Hematopoietic multipotent progenitor cell treated with erythropoietin and hydrocortisone succinate and interleukin-3 and kit ligand, for 4 days (in vitro differentiated cells): ENCODE results near the gene ADCK1.
A peak's percentile ranks its signal among the peaks of the same experiment; 100 is the strongest.

Experiments used
- DNase-seq: peaks from one replicate; pipeline ENCODE4 v3.0.0-alpha.2; 2015

The ADCK1 gene

DNA sequence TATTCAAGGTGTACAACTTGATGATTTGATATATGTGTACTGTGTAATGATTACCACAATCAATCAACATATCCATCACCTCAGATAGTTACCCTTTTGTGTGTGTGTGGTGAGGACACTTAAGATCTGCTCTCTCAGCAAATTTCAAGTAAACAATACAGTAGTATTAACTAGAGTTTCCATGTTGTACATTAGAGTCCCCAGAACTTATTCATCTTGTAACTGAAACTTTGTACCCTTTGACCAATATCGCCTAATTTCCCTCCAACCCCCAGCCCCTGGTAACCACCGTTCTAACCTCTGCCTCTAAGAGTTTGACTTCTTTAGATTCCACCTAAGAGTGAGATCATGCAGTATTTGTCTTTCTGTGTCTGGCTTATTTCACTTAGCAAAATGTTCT lies 12.1 kb downstream of the ADCK1 start:
- DNase-seq: no peak

DNA sequence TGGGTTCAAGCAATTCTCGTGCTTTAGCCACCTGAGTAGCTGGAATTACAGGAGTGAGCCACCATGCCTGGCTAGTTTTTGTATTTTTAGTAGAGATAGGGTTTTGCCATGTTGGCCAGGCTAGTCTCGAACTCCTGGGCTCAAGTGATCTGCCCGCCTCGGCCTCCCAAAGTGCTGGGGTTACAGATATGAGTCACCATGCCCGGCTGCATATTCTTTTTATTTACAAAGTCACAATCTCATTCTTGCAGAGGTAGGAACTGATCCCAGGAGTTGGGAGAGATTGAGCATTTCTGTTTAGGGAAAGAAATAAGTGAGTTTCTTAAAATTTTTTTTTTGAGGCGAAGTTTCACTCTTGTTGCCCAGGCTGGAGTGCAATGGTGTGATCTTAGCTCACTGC lies 12.8 kb downstream of the ADCK1 start:
- peak; percentile 41 for DNase-seq

DNA sequence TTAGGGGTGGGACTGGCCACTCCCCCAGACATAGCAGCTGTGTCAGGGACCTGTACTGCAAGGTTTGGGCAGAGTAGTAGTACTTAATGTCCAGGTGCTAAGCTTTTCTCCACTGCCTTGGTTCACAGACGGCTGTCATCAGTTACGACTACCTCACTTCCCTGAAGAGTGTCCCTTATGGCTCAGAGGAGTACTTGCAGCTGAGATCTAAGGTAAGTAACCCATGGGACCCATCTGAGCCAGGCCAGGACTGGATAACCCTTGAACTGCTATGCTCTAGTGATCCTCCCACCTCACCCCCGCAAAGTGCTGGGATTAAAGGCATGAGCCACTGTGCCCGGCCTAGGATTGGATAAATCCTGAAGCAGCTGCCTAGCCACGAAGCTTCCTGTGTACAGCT lies 22.4 kb downstream of the ADCK1 start:
- no peak for DNase-seq

DNA sequence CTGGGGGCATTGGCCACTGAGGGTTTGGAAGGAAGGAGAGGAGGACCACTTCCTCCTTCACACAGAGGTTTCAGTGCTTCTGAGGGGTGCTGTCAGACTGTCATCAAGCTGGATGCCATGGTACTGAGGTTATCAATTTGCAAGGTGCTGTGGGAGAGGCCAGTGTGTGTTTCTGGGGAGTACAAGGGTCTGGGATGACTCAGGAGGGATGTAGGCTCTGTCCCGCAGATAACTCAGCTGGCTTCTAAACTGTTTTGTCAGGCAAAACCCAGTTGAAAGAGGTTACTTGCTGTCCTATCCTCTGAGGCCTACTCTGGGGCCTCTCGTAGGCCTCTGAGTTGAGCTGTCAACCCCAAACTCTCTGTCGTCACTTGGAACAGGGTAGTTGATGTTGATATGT lies 22.8 kb downstream of the ADCK1 start:
- DNase-seq: no peak

DNA sequence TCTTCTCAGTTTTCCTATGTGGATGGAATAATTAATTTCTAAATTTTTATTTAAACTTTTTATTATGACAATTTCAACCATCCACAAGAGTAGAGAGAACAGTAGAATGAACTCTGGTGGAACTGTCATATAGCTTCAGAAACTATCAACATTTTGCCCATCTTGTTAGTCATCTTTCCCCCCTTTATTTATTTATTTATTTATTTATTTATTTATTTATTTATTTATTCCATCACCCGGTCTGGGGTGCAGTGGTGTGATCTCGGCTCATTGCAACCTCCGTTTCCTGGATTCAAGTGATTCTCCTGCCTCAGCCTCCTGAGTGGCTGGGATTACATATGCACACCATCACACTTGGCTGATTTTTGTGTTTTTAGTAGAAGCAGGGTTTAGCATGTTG lies 23.5 kb downstream of the ADCK1 start:
- no peak for DNase-seq

DNA sequence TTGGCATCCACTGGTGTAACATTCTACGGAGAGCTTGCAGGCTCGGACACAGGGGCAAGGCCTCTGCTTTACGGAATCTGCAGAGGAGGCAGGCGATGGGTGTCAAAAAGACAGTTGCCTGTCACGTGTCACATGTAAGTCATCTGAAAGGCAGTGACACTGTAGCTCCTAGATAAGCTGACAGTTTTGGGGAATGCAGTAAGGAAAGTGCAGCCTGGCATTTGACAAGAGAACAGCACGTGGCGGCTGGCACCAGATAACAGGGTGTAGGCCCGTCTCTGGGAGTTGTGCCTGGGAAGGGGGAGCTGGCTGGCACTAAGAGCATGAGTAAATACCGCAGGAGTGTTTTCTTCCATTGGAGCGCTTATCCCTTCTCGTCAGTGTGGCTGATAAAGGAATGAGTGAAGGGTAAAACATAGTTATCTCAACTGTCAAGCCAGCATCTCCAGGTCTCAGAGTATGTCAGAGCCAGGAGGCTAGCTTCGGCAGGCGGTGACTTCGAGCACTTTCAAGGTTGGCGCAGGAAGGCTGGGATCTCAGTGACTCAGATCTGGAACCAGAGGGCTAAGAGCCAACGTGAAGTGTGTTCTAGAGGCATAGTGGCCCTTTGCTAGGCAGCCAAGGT lies 26.1 kb downstream of the ADCK1 start:
- DNase-seq: peak; percentile 92

DNA sequence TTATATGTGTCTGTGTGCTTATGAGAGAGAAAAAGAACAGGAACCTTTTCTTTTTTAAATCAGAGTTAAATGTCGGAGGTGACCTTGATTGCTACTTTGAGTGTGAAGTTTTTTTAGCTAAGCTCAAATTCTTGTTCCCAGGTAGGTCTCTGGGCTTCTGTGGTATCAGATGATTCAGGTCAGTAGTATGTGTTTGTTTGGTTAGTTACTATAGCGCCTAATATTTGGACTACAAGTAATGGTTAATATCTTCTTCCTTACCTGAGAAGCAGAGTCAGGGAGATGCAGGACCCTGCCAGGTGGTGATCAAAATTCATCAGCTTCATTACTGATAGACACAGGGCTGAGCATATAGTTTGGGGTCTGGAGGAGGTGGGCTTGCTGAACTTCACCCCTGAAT lies 30.8 kb downstream of the ADCK1 start:
- DNase-seq: no peak

DNA sequence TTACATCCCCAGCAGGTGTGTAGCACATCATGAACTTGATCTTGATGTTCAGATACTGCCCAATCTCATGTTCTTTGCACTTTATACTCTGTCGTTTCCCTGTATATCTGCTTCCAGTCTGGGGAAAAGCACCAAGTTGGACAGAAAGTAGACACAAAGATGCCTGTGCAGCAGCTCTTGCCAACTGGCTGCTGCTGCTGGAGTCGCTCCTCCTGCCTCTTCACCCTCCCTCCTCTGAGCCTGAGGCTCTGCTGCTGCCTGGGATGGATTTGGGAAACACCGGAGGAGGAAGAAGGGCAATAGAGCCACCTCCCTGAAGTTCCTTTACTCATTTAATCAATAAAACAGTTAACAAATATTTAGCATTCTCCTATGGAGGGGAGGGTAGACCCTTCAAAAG lies 32.4 kb downstream of the ADCK1 start:
- DNase-seq: no peak

DNA sequence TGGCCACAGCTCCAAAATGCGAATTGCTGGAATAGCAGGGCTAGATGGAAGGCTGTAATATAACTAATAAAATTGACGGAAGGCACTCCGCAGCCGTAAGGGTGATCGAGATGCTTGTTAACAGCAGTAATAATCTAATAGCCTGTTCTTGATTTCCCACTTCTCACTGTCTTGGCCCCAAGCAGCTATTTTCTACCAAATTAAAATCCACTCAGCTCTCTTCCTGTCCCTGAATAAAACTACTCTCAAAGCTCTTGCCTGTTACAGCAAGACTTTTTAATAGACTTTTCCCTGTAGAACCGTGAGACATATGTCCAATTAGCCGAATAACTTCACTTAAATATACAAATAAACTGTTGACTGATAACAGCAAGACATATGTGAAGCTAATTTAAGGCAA lies 38.0 kb downstream of the ADCK1 start:
- DNase-seq: no peak

DNA sequence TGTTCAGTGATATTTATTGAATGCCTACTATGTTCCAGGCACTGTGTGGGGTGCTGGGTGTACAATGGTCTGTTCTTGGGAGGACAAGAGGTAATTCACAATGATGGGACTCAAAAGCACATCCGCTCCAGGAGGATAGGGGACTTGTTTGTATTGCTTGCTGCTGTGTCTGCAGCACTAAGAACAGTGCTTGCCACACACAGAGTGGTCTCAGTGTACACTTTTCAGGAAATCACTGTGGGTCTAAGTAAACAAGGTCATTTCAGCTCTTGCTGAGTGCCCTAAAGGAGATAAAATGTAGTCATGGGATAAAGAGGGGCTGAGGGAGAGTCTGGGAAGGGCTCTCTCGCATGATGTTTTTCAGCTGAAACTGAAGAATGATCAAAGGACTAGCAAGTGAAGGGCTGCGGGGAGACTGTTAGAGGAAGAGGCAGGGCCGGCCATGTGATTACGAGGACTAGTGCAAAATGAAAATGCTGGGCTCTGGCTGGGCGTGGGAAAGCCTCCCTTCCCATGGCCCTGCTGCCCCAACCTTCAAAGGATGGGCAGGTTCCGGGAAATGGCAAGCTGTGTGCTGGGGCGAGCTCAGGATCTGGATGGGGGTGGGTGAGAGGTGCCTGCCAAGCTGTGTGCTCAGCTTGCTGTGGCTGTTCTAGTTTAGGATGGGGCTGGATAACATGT lies 39.1 kb downstream of the ADCK1 start:
- DNase-seq: no peak

DNA sequence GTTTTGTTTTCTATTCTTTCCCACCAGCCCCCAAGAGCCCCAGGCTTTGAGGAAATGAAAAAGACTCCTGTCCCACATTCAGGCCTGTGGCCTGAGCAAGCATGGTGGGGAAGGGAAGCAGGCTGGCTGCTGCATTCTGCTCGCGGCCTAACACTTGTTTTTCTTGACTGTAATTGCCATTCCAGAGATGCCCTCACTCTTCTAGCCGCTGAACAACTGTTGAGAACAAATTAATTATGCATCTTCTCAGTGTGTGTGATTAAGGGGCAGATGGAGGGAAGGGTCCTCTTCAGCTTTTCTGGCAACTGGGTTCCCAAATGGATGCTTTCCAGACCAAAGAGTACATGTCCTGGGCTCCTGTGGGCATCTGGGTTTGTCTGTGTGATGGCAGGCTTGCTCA lies 43.3 kb downstream of the ADCK1 start:
- no peak for DNase-seq

DNA sequence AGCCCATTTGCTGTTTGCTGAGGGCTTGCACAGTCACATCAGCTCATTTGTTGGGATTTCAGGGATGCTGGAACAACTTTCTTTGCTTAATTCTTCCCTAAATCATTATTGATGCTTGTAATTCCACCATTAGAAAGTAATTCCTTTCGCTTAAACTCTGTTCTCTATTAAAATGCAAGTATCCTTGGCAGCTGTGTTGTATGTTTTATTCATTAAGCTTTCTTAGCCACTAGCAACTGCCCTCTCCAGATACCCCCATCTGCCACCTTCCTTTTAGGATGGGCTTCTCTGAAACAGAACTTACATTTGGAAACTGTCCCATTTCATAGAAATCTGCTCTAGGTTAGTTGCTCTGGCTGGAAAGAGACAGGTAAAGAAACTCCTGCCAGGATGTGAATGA lies 43.7 kb downstream of the ADCK1 start:
- DNase-seq: no peak

DNA sequence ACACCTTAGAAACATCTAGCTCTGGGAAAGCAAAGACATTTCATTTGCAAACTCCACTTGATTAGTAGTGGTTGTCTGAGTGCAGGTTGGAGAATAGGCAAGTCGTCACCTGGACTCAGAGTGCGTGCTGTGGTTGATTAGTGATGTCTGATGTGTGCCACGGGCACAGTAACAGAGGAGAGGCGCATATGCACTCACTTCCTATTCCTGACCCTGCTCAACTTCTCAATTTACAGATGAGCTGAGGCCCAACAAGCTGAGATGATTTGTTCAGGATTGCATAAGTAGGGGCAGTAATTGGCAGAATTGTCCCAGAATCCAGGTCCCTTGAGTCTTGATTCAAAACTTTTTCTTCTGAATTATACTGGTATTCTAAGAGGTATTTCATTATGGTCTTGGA lies 44.9 kb downstream of the ADCK1 start:
- DNase-seq: peak; percentile 32

DNA sequence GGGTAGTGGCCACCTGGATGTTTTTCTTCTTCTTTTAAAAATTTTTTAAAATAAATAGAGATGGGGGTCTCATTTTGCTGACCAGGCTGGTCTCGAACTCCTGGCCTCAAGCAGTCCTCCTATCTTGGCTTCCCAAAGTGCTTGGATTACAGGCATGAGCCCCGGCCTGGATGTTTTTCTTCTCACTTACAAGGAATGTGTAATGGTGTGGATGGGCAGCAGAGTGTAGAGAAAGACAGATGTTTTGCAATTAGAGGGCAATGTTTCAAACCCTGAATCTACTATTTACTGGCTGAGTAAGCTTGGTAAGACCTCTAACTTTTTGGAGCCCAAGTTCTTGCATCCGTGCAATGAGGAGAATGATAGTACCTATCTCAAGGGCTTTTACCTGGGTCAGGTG lies 48.1 kb downstream of the ADCK1 start:
- no peak for DNase-seq

DNA sequence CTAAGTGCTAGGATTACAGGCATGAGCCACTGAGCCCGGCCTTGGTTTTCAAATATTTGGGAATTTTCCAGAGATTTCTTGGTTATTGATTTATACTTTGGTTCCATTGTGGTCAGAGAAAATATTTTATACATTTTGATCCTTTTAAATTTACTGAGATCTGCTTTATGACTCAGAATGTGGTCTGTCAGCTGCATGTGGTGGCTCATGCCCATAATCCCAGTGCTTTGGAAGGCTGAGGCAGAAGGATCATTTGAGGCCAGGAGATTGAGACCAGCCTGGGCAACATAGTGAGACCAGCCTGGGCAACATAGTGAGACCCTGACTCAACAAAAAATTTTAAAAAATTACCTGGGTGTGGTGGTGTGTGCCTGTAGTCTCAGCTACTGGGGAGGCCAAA lies 49.8 kb downstream of the ADCK1 start:
- no peak for DNase-seq

DNA sequence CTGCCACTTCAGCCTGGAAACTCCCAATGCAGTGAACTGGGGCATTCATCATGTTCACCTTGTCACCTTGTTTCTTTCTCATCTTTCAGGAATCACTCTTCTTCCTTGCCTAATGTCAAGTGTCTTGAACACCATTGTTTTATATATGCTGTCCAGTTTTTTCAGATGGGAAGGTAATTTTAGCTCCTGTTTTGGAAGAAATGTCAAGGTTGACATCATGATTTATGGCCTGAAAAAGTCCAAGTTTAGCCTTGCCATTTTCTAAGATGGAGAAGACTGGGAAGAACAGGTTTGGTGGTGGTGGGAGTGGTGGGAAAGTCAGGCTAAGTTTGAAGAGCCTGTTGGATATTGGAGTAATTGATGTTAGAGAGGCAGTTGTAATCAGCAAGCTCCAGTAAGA lies 54.0 kb downstream of the ADCK1 start:
- no peak for DNase-seq

DNA sequence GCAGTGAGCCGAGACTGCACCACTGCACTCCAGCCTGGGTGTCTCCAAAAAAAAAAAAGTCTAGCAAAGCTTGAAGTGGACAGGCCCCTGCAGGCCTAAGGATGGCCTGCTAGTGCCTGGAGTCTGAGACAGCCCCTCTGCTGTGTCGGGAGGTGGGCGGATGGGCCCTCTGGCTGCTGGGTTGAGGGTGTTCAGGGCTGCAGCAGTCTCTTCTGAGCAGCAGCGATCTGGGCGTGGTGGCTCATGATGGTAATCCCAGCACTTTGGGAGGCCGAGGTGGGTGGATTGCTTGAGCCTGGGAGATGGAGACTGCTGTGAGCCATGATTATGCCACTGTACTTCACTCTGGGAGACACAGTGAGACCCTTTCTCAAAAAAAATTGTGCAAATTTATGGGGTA lies 57.0 kb downstream of the ADCK1 start:
- DNase-seq: no peak

DNA sequence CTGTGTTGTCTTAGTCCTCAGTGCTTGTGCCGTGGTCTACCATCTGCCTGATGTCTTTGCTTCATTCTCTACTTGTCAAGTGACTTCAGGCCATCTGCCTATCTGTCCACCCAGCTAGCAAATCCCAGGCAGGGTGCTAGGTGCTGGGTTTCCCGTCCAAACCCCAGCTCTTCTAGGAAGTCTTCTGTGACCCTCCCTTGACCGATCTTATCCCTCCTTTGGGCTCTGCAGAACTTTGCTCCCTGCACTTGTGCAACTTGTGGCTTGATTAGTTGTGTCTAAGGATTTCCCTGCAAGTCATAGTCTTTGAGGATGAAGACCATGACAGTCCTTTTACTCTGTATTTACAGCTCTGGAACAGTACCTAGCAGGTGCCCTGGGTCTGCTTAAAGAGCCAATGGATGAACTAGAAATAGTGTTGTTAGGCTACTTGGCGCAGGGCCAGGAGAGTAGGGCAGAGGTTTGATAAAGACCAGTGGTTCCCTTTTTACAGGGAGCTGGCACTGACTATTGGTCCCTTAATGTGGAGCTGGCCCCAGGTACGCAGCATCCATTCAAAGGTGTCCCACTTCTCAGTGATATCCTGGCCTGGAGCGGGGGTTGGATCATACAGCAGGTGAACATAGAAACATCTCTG lies 60.1 kb downstream of the ADCK1 start:
- DNase-seq: peak; percentile 77

DNA sequence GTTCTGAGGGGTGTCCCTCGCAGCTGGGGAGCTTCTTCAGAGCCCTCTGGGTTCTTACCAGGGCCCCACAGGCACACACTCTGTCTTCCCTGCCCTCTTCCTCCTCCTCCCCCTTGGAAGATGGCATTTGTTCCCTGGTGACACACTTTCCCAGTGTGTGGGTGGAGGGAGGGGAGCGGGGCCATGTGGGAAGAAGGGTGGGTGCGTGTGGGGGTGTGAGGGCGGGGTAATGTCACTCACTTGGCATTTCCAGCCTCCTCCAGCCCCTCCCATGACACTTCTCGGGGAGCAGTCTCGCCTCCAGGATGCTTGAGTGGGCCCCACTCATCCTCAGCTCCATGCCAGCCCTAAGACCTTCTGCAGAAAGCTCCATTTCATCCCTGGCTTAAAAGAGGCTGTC lies 61.3 kb downstream of the ADCK1 start:
- no peak for DNase-seq

DNA sequence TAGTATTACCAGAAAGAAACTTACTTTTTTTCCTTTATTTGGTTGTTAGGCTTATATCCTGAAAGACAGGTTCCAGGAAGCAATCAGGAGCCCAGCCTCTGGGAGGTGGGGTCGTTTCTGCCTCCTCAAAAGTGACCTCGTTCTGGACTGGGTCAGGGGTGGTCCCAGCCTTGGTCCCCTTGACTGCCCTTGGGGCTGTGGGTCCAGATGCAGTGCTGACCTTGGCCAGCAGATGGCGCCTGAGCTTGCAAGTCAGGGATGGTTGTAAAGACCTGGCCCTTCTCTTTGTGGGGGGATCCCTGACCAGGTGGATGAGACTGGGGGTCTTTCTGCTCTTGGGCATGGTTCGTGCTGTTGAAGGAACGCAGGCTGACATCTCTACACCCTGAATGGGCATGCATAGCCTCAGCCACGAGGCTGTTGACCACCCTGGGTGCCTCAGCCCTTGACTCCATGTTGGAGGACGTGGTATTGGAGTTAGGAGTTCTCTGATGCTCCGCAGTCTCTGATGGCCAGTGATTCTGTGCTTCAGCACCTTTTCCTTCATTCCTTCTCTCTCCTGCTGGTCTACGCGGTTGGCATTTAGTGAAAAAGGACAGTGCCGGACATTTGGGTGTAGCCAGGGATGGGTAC lies 62.4 kb downstream of the ADCK1 start:
- peak; percentile 81 for DNase-seq

DNA sequence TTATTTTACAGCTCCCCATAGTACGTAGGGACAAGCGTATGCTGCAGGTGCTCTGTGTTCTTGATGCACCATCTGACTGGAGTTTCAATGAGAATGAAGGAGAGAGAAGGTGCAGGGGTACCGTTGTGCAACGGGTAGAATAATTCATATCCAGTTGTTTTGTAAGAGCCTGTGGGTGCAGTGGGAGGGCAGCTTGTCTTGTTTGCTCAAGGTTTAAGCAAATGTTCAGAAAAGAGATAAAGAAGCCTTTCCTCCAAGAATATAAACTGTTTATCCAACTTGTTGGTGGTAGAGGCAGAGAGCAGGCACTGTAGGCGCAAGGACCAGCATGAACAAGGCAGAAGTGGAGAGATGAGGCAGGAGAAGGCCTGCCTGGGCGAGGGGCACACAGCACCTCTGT lies 64.2 kb downstream of the ADCK1 start:
- peak; percentile 41 for DNase-seq

DNA sequence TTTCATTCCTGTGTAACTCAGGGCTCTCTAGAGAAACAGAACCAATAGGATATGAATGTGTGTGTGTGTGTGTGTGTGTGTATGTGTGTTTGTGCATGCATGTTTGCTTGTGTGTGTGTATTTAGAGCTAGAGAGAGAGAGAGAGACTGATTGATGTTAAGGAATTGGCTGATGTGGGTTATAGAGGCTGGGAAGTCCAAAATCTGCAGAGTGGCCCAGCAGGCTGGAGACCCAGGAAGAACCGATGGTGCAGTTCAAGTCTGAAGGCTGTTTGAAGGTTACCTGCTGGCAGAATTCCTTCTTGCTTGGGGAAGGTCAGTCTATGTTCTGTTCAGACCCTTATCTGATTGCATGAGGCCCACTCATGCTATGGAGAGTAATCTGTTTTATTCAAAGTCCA lies 64.7 kb downstream of the ADCK1 start:
- DNase-seq: no peak

DNA sequence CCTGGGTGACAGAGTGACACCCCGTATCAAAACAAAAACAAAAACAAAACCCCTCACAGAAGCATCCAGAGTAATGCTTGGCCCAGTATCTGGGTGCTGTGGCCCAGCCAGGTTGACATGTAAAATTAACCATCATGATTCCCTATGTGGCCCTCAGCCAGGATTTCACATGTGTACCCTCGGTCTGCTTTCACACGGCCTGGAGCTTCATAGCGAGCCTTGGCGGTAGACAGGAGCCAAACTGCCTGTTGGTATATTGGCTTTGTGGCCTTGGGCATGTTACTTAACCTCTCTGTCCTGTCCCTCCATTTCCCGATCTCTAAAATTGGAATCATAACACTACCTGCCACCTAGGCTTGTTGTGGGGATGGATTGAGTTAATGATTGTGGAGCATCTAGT lies 65.5 kb downstream of the ADCK1 start:
- no peak for DNase-seq

DNA sequence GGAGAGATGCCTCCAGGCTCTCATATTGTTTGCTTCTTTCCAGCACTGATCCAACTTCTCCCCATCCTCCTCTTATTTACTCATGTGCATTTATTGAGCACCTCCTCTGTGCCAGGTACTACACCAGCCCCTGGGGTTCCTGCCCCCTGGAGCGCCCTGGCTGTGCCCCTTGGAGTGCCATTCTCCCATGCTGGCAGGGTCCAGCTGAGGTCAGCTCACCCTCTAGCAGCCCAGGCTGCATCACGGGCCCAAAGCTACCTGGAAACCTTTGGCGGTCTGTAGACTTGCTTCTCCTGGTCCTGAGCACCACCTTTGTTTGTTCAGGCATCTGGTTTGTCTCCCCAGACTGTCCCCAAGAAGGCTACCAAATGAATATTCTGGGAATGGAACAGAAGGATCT lies 67.0 kb downstream of the ADCK1 start:
- no peak for DNase-seq
